Anterior cingulate cortex (tissue), 58 donors: ENCODE data around the gene SENP6.
"Not testable (repeated sequence)": the region's sequence is repeated elsewhere in the genome, so short reads cannot be mapped to it uniquely, and the experiment has no call there.

Experiments used
- DNase-seq, 58 donors: peaks; one replicate each; lab custom pipeline; 2025; lab: John Stamatoyannopoulos, UW

SENP6 gene

DNA sequence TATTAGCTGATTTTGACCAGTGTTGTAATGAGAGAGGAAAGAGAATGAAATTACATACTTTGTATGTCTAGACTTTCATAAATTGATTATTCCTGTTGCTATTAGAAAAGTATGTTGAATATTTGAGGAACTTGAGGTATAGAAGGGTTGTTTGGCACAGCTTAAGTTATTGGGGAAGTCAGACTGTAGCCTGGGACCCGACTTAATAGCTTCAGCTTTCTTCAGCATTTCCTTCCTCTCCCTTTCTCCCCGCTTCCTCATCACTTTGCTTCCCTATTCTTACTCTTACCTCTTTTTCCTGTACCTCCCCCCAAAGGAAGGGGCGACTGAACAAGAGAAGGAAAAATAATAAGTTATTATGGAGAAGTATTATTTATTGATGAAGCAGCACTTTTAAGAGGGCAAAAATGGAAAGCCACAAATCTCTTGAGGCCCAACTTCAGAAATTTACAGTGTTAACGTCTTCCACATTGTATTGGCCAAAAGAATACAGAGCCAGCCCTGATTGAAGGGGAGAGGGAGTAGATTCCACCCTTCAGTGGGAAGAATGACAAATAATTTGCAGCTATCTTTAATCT is 7.4 kb downstream of the SENP6 start:
- DNase-seq, result peak in 1 of 58 donors; percentile 3

DNA sequence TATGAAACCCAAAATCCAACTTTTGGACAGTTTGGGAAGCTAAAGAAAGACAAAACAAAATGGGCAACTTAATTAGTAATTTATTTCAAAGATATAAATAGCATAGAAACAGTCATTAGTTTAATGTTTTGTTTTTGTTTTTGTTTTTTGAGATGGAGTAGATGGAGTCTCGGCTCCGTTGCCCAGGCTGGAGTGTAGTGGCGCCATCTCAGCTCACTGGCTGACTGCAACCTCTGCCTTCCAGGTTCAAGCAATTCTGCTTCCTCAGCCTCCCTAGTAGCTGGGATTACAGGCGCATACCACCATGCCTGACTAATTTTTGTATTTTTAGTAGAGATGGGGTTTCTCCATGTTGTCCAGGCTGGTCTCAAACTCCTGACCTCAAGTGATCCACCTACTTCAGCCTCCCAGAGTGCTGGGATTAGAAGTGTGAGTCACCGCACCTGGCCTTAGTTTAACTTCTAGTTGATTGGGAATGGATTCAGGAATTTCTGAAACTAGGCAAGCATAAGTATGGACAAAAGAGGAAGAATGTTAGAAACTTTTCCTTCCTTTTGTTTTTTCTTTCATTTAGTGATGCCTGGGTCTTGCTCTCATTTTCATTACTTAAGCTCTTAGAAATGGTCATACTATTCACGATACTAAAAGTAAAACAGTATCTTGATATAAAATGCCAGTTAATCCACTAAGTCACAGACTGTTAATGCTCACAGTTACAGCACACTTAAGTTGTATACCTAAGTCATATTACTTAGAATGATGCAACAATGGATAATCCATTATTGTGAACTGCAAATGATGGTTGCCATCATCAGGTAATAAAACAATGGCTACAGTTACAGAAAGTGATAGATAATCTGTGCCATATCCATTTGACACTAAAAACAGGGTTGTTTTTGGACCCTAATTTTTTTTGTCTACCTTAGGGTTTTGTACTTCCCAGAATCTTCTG is 8.2 kb downstream of the SENP6 start:
- DNase-seq, result no peak

DNA sequence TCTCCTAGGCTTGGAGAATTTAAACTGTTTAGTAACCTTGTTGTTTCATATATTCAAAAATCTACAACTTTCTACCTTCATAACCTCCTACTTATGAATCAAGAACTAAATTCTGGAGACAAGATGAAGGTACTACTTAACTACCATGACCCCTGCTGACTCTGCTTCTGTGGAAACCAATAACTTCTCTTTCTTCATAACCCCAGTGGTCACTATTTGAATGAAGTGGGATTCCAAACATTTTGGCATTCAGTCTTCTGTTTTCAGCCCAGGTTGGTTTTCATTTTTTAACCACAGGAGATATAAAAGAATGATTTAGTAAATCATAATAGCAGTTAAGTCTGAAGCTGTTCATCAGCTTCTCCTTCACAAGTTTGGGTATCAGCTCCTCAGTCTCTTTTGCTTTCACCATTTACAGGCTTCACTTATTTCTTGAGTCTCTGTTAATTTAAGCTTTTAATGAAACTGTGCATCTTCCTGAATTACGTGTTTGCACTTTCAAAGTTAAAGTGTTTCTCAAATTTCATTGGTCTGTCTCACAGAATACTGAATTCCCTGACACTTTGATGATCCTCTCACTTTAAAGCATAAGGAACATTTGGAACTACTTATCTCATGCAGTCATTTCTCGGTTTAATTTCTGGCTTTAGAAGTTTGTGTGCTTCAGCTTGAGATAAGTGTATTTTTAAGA is 9.5 kb downstream of the SENP6 start:
- DNase-seq, result no peak

DNA sequence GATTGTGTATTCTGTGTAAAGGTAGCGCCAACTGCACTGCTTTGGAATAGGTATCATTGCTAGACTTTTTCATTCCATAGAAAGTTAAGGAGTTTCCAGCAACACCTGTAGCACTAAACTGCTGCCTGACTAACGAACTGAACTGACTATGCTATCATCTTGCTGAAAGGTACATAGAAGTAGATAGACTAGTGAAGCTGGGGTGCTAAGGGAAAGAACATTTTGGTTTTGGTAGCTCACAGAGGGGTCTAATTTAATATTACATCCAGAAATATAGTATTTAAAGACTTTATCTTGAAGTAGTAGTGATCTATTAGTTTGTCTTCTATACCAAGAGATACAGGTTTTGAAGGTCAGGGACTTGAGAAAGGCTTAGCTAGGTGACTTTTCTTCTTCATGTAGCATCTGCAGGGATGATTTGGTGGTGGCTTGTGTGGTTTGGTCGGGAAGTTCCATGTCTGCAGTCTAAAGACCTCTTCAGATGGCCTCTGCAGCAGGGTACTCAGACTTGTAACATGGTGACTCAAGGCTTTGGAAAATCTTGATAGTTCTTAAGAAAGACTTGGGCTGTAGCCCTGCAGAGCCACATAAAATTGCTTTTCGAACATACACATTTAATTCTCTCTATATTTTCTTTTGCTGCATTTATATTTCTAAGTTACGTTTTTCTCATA is 10.2 kb downstream of the SENP6 start:
- DNase-seq, result no peak

DNA sequence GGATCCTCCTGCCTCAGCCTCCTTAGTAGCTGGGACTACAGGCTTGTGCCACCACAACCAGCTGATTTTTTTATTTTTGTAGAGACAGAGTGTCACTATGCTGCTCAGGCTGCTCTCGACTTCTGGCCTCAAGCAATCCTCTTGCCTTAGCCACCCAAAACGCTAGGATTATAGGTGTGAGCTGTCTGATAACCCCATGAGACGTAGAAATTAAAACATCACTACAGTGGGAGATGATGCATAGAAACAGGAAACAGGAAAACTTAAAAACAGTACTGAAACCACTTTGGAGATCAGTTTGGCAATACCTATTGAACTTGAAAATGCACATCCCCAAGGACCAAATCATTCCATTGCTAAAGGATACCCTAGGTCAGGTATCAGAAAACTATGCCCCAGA is 10.8 kb downstream of the SENP6 start:
- DNase-seq, result no peak

DNA sequence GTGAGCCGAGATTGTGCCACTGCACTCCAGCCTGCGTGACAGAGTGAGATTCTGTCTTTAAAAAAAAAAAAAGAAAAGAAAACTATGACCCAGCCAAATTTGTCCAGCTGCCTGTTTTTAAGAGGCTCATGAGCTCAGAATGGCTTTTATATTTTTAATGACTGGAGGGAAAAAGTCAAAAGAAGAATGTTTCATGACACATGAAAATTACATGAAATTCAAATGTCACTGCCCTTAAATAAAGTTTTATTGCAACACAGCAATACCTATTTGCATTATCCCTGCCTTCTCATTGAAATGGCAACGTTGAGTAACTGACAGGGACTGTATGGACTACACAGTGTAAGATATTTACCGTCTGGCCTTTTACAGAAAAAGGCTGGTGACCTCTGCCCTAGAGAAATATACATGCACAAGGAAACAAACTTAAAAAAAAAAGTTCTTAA is 11.4 kb downstream of the SENP6 start:
- DNase-seq, result no peak

DNA sequence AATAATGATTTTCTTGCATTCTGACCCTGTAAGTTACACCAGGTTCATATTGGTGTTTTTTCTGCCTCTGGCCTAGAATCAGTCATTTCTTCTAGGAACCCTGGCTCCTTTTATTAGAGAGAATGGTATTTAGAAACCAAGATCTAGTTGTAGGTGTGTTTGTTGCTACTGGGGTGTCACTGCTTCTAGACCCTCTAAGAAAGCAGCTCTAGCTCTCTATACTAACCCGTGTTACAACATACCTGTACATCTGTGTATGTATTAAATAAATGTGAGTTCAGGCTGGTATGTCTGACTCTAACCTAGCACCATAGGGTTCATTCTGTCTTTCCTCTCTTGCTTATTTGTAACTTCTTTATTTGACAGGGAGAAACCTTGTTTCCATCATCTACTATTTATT is 16.8 kb downstream of the SENP6 start:
- DNase-seq, result no peak

DNA sequence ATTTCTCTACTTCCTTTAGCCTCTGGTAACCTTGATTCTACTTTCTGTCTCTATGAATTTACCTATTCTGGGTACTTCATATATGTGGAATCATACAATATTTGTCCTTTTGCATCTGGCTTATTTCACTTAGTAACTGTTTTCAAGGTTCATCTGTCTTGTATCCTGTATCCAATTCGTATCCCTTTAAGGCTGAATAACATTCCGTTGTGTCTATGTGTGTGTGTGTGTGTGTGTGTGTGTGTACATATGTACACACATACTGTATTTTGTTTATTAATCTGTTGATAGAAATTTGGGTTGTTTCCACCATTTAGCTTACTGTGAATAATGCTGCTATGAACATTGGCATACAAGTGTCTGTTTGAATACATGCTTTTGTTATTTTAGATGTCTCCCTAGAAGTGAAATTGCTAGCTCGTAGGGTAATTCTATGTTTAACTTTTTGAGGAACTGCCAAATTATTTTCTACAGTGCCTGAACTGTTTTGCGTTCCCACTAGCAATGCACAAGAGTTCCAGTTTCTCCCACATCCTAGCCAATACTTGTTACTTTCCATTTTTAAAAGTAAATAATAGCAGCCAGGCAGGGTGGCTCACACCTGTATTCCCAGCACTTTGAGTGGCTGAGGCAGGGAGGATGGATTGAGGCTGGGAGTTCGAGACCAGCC is 17.7 kb downstream of the SENP6 start:
- DNase-seq, result peak in 2 of 58 donors; percentile 21 to 32

DNA sequence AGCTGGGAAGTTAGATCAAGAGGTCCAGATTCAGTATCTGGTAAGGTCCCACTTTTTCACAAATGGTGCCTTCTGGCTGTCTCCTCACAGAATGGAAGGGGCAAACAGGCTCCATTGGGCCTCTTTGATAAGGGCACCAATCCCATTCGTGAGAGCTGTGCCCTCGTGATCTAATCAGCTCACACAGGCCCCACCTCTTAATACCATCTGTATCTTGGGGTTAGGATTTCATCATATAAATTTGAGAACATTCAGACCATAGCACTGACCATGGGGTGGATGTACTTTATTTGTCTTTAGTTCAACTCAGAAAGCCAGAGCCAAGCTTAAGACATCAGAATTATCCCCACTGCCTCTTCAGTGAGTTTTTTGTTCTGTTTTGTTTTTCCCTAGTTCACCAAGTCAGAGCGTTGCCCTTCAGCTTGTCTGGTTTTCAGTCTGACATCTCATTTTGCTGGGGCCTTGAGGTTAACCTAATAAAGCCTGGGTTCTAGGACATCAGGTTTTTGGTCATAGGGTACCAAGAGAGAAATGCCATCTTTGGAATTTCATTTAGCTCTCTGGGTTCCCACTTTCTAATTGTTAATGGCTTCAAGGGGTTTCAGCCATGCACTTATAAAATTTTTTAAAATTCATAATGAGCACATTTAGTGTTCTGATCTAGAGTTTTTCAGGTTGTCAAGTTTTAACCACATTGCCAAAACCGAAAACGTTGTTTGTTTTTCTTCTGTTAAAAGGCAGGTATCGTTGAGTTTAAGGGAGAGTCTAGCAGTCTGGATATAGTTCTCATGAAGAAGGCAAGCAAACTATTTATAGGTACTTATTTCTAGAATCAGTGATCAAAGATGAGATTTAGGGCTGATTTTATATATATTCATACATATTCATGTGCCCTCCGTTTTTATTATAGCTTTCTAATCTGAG is 19.0 kb downstream of the SENP6 start:
- no peak for DNase-seq

DNA sequence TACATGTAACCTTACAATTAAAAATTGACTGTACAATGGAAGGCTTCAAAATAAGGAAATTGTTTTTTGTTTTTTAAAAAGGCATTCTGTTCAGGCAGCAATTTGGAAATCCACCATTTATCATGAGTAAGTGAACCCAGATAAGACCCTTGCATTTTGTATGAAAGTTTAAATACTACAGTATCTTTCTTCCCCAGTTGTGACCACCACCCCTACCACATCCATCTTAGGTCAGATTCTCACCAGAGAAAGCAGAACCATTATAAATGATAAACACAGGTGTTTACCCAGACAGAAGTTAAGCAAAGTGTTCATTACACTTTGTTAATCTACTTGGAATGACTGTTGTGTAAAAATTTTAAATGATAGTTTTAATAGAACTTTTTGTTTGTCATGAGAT is 20.2 kb downstream of the SENP6 start:
- no peak for DNase-seq

DNA sequence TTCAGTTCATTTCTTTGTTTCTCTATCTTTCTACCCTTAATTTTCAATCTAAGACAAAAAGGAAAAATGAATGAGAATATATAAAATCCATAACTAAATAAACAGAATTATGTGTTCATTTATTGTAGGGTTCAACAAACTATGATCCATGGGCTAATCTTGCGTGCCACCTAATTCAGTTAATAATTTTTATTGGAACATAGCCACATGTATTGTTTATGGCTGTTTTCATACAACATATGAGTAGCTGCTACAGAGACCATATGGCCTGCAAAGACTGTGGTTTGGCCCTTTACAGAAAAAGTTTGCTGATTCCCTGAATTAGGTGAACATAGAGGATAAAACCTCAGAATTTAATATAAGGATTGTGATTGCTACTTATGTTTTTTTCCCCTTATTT is 21.8 kb downstream of the SENP6 start:
- DNase-seq, result no peak

DNA sequence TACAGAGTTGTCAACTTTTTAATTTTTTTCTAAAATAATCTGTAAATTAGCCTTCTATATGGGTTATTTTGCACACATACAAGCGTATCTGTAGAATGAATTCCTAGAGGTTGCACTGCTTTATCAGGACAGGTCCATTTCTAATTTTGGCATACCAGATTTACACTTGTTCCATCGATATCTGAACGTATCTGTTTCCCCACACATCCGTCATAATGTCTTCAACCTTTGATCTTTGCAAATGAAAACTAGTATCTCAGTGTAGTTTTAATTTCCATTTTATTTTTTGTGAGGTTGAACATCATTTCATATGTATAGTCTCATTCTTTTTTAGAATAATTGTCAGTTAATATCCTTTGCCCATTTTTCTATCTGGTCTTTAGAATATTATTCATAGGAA is 22.7 kb downstream of the SENP6 start:
- no peak for DNase-seq

DNA sequence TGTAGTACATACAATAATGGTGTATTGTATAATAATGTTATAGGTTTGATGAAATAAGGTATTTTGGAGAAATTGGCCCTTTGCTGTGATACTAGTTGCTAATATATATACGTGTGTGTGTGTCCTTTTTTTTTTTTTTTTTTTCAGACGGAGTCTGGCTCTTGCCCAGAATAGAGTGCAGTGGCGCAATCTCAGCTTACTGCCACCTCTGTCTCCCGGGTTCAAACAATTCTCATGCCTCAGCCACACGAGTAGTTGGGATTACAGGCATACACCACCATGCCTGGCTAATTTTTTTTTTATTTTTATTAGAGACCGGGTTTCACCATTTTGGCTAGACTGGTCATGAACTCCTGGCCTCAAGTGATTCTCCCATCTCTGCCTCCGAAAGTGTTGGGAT is 23.3 kb downstream of the SENP6 start:
- no peak for DNase-seq

DNA sequence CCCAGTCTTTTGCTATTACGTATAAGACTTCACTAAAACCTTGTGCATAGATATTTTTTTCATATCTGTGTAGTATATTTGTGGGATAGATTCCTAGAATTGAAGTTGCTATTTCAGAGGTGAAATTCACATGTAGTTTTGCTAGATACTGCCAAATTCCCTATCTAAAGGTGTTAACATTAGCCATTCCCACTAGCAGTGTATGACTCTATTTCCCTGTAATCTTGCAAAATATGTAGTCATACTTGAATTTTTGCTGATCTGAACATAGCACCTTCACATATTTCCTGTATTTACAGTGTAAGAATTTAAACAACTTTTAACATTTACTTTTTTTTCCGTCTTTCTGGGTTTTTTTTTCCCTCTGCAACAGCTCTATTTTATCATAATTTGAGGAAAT is 24.9 kb downstream of the SENP6 start:
- no peak for DNase-seq

DNA sequence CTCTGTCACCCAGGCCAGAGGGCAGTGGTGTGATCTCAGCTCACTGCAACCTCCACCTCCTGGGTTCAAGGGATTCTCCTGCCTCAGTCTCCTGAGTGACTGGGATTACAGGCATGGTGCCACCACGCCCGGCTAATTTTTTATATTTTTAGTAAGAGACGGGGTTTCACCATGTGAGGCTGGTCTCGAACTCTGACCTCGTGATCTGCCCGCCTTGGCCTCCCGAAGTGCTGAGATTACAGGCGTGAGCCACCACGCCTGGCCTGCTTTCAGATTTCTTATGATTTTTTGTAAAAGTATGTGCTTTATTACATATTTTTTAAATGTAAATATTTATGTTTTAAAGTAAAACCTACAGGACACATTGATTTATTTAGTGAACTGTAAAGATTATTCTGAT is 26.0 kb downstream of the SENP6 start:
- DNase-seq, result not testable (repeated sequence)

DNA sequence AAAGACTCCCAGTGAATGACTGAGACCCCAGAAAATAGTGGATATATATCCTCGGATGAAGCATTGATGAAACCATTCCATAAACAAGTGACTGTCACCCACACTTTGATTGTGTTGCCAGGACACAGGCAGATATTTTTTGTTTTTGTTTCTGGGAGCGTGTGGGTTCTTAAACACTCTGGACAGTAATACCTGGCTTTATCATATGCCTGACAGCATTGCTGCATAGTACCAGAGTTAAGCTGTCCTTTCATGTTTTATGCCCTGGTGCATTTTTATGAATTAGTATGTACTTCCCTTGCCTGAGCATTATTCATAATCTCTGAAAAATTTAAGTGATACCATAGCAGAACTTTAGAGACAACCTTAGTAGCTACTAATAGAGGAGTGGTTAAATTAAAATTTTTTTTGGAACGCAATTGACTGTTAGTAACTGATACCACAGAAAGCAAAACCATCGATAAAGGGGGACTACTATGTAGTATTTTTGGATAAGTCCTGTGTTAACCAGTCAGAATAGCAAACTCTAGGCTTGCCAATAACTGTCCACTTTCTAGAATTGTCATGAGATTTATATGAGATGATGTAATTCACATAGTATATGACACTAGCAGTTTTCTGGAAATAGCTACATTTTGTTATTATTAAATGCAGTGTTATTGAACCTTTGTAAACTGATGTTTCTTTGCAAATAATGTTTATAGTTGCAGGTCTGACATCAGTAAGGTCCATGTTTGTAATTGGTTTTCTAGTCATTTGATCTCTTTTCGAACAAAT is 30.4 kb downstream of the SENP6 start:
- no peak for DNase-seq

DNA sequence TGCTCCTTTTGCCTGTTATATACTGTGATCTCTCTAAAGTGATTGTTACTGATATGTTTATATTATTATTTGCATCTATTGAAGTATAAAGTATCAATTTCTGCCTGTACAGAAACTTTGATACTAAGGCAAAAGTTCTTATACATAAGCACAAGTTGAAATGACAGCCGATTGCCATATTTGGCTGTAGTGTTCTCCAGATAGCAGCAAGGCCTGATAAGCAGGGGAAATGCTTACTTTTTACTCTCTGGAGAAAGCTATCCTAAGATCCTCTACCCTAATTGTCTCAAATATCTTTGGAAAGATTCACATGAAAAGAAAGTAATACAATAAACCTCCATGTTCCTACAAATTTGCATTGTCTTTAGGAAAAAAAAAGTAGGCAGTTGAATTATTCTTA is 31.4 kb downstream of the SENP6 start:
- no peak for DNase-seq

DNA sequence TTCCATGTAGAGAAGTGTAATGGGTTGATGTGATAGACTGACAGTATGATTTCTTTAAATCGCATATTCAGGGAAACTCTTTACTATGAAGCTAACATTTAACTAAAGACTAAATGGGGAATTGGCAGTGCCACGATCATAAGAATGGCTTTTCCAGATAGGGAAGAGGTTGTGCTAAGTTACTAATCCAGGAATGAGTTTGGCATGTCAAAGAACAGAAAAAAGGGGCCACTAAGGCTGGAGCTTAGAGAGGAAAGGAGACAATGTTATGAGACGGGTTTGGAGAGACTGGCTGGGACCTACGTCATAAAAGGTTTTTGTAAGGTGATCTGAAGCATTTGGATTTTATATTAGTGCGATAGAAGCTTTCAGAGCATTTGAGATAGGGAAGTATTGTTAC is 40.6 kb downstream of the SENP6 start:
- no peak for DNase-seq
